Subcutaneous abdominal adipose tissue (tissue), 5 donors: ENCODE data around the gene FMNL2.

ENCODE experiments used
- H3K27ac ChIP-seq: one replicate; pipeline ENCODE4 v1.7.0; 2013; ENCODE audit warnings: low read depth, mild to moderate bottlenecking, inconsistent platforms, low read length, moderate library complexity
- H3K27me3 ChIP-seq, 5 donors: one replicate each; pipeline ENCODE4 v1.7.0; 2013; ENCODE audit warnings: low read length in 5 of 5, inconsistent platforms in 1 of 5; ENCODE audit not compliant: control insufficient read depth in 5 of 5, insufficient read depth in 4 of 5
- H3K36me3 ChIP-seq, 5 donors: one replicate each; pipeline ENCODE4 v1.7.0; 2013; ENCODE audit warnings: low read length in 5 of 5; ENCODE audit not compliant: control insufficient read depth in 5 of 5, insufficient read depth in 5 of 5
- H3K4me1 ChIP-seq, 5 donors: one replicate each; pipeline ENCODE4 v1.7.0; 2013; ENCODE audit warnings: low read length in 5 of 5, mild to moderate bottlenecking in 3 of 5, moderate library complexity in 1 of 5; ENCODE audit not compliant: control insufficient read depth in 5 of 5, insufficient read depth in 5 of 5
- H3K4me3 ChIP-seq, 5 donors: one replicate each; pipeline ENCODE4 v1.7.0; 2013; ENCODE audit warnings: low read length in 5 of 5, low read depth in 1 of 5
- H3K9ac ChIP-seq, 5 donors: one replicate each; pipeline ENCODE4 v1.7.0; 2013; ENCODE audit warnings: low read length in 5 of 5, mild to moderate bottlenecking in 4 of 5, moderate library complexity in 3 of 5
- H3K9me3 ChIP-seq, 5 donors: one replicate each; pipeline ENCODE4 v1.7.0; 2013; ENCODE audit warnings: low read length in 5 of 5; ENCODE audit not compliant: control insufficient read depth in 5 of 5
- donor health status: healthy.
- donor health status: healthy.
- donor health status: healthy.
- donor health status: healthy.
- donor health status: healthy.

The FMNL2 gene

GRCh38 chr2:152420363-152420762 is 85.4 kb downstream of the FMNL2 start:
- Histone ChIP-seq H3K4me3 (no peak overlapping the region), H3K36me3 (no peaks in the 10 kb centered on the region), H3K9ac (no peak overlapping the region), H3K27me3 (no peaks in the 10 kb centered on the region), H3K27ac (peak overlapping the region; percentile 56), H3K9me3 (no peaks in the 10 kb centered on the region), H3K4me1 (peaks cover 3 to 29% (median 24%) of the 10 kb centered on the region in 5 donors)

GRCh38 chr2:152420936-152421335 is 86.0 kb downstream of the FMNL2 start:
- peak overlapping the region; percentile 56 for H3K27ac ChIP-seq
- no peak overlapping the region for H3K9ac ChIP-seq
- no peaks in the 10 kb centered on the region for H3K9me3 ChIP-seq
- H3K4me3 ChIP-seq = no peak overlapping the region
- no peaks in the 10 kb centered on the region for H3K27me3 ChIP-seq
- H3K36me3 ChIP-seq = no peaks in the 10 kb centered on the region
- H3K4me1 ChIP-seq = peaks cover 3 to 28% (median 22%) of the 10 kb centered on the region in 5 donors

- Histone ChIP-seq H3K4me3 (no peak overlapping the region), H3K36me3 (no peaks in the 10 kb centered on the region), H3K27ac (peak overlapping the region; percentile 80), H3K9ac (peak overlapping the region in 3 of 5 donors; percentile 2 to 51 (median 8)), H3K9me3 (no peaks in the 10 kb centered on the region), H3K4me1 (peaks cover 3 to 28% (median 20%) of the 10 kb centered on the region in 5 donors), H3K27me3 (no peaks in the 10 kb centered on the region)
Measured at GRCh38 chr2:152421521-152422370, 86.8 kb downstream of the FMNL2 start.

- no peaks in the 10 kb centered on the region for H3K27me3 ChIP-seq
- H3K4me1 ChIP-seq = peaks cover 3 to 28% (median 15%) of the 10 kb centered on the region in 5 donors
- H3K4me3 ChIP-seq = no peak overlapping the region
- no peaks in the 10 kb centered on the region for H3K36me3 ChIP-seq
- H3K9ac ChIP-seq = no peak overlapping the region
- H3K9me3 ChIP-seq = no peaks in the 10 kb centered on the region
- H3K27ac ChIP-seq = no peak overlapping the region
Measured at GRCh38 chr2:152423684-152424083, 88.7 kb downstream of the FMNL2 start.

- peaks cover 2 to 26% (median 20%) of the 10 kb centered on the region in 5 donors for H3K4me1 ChIP-seq
- no peak overlapping the region for H3K27ac ChIP-seq
- H3K9ac ChIP-seq = no peak overlapping the region
- no peaks in the 10 kb centered on the region for H3K9me3 ChIP-seq
- no peaks in the 10 kb centered on the region for H3K27me3 ChIP-seq
- H3K36me3 ChIP-seq = no peaks in the 10 kb centered on the region
- no peak overlapping the region for H3K4me3 ChIP-seq
Measured at GRCh38 chr2:152425765-152426727, 91.1 kb downstream of the FMNL2 start.

- no peaks in the 10 kb centered on the region for H3K9me3 ChIP-seq
- no peak overlapping the region for H3K4me3 ChIP-seq
- H3K9ac ChIP-seq = no peak overlapping the region
- H3K27ac ChIP-seq = no peak overlapping the region
- H3K4me1 ChIP-seq = peaks cover 0 to 26% (median 18%) of the 10 kb centered on the region in 5 donors
- H3K27me3 ChIP-seq = no peaks in the 10 kb centered on the region
- H3K36me3 ChIP-seq = no peaks in the 10 kb centered on the region
Measured at GRCh38 chr2:152426801-152427200, 91.8 kb downstream of the FMNL2 start.

- Histone ChIP-seq H3K9me3 (no peaks in the 10 kb centered on the region), H3K27me3 (no peaks in the 10 kb centered on the region), H3K27ac (no peak overlapping the region), H3K36me3 (no peaks in the 10 kb centered on the region), H3K4me3 (no peak overlapping the region), H3K4me1 (peaks cover 3 to 34% (median 26%) of the 10 kb centered on the region in 5 donors), H3K9ac (no peak overlapping the region)
Measured at GRCh38 chr2:152427902-152428301, 92.9 kb downstream of the FMNL2 start.

- Histone ChIP-seq H3K27me3 (no peaks in the 10 kb centered on the region), H3K36me3 (no peaks in the 10 kb centered on the region), H3K4me1 (peaks cover 3 to 41% (median 32%) of the 10 kb centered on the region in 5 donors), H3K27ac (no peak overlapping the region), H3K4me3 (no peak overlapping the region), H3K9ac (no peak overlapping the region), H3K9me3 (no peaks in the 10 kb centered on the region)
Measured at GRCh38 chr2:152428800-152429582, 94.0 kb downstream of the FMNL2 start.

- H3K36me3 ChIP-seq = no peaks in the 10 kb centered on the region
- H3K27me3 ChIP-seq = no peaks in the 10 kb centered on the region
- H3K4me3 ChIP-seq = no peak overlapping the region
- no peak overlapping the region for H3K27ac ChIP-seq
- no peak overlapping the region for H3K9ac ChIP-seq
- H3K4me1 ChIP-seq = peaks cover 3 to 46% (median 40%) of the 10 kb centered on the region in 5 donors
- H3K9me3 ChIP-seq = no peaks in the 10 kb centered on the region
Measured at GRCh38 chr2:152430876-152431275, 95.9 kb downstream of the FMNL2 start.
